DND-41 (cell line): ENCODE measurements around the gene ZNF747.

Experiments
- ATAC-seq: fragments of 200-7000 bp; cut with Tn5 transposase; 3 replicates; pipeline ENCODE4 v1.9.1; 2021; ENCODE audit warnings: low read depth; ENCODE audit not compliant: insufficient read depth
- DNase-seq: peaks from one replicate; pipeline ENCODE4 v3.0.0-alpha.2; 2020
- H2AFZ ChIP-seq: 2 replicates; pipeline ENCODE4 v1.6.0; 2012; ENCODE audit warnings: low read depth, low read length
- H3K27ac ChIP-seq: 2 replicates; pipeline ENCODE4 v1.5.1; 2012; ENCODE audit warnings: low read length, inconsistent platforms
- H3K27me3 ChIP-seq: fragments of 200-600 bp; sonication (generic); 2 replicates; pipeline ENCODE4 v1.6.0; 2012; ENCODE audit warnings: low read length, mild to moderate bottlenecking, inconsistent platforms; ENCODE audit not compliant: insufficient read depth, poor library complexity
- H3K36me3 ChIP-seq: 2 replicates; pipeline ENCODE4 v1.5.1; 2012; ENCODE audit warnings: low read length, inconsistent platforms; ENCODE audit not compliant: insufficient read depth
- H3K4me1 ChIP-seq: 2 replicates; pipeline ENCODE4 v1.5.1; 2012; ENCODE audit warnings: mild to moderate bottlenecking, low read length; ENCODE audit not compliant: insufficient read depth
- H3K4me2 ChIP-seq: 2 replicates; pipeline ENCODE4 v1.6.0; 2012; ENCODE audit warnings: mild to moderate bottlenecking, moderate library complexity, low read length, inconsistent platforms; ENCODE audit not compliant: insufficient read depth
- H3K4me3 ChIP-seq, 2 experiments: fragments of 200-600 bp in 1 of 2; shearing (Covaris generic) in 1 of 2; 2 replicates each; pipeline ENCODE4 v1.5.1; 2012 to 2016; ENCODE audit warnings: inconsistent platforms in 2 of 2, low read length in 2 of 2, mild to moderate bottlenecking in 2 of 2, low read depth in 1 of 2, moderate library complexity in 1 of 2
- H3K79me2 ChIP-seq: 2 replicates; pipeline ENCODE4 v1.6.0; 2012; ENCODE audit warnings: low read length, inconsistent platforms; ENCODE audit not compliant: insufficient read depth
- H3K9ac ChIP-seq: 2 replicates; pipeline ENCODE4 v1.6.0; 2012; ENCODE audit warnings: low read depth, mild to moderate bottlenecking, inconsistent platforms, low read length, moderate library complexity
- H3K9me3 ChIP-seq: 2 replicates; pipeline ENCODE4 v1.5.1; 2012; ENCODE audit warnings: low read length, moderate library complexity, mild to moderate bottlenecking, inconsistent platforms; ENCODE audit not compliant: insufficient read depth, severe bottlenecking
- H4K20me1 ChIP-seq: 2 replicates; pipeline ENCODE4 v1.6.0; 2012; ENCODE audit warnings: low read length; ENCODE audit not compliant: insufficient read depth
- CTCF ChIP-seq: IDR thresholded peaks from 2 replicates; pipeline ENCODE4 v1.5.1; 2012; ENCODE audit warnings: borderline replicate concordance, low read length, moderate library complexity, mild to moderate bottlenecking; ENCODE audit not compliant: poor library complexity, severe bottlenecking; ENCODE audit errors: extremely low read depth
- EZH2 ChIP-seq: IDR thresholded peaks from 3 replicates; pipeline ENCODE4 v1.6.1; 2012; ENCODE audit warnings: borderline replicate concordance, low read depth, mild to moderate bottlenecking, moderate library complexity, low read length, inconsistent platforms; ENCODE audit not compliant: severe bottlenecking

ZNF747 gene

GRCh38 chr16:30548416-30549253 is 14.0 kb upstream of the ZNF747 start:
- Histone ChIP-seq H3K4me3 (no peak overlapping the region), H3K9me3 (no peaks in the 10 kb centered on the region), H3K27me3 (no peaks in the 10 kb centered on the region), H3K79me2 (peaks cover 13% of the 10 kb centered on the region), H2AFZ (no peak overlapping the region), H3K4me1 (peaks cover 19% of the 10 kb centered on the region), H3K27ac (no peak overlapping the region), H3K9ac (no peak overlapping the region), H4K20me1 (peaks cover 1% of the 10 kb centered on the region; the same call in 1 of the 2 replicates), H3K36me3 (peaks cover 12% of the 10 kb centered on the region), H3K4me2 (no peak overlapping the region)
- TF ChIP-seq EZH2 (no peak), CTCF (no peak)
- ATAC-seq (no peak), DNase-seq (no peak)

GRCh38 chr16:30546115-30546514 is 11.5 kb upstream of the ZNF747 start:
- Histone ChIP-seq H3K9me3 (no peaks in the 10 kb centered on the region), H3K9ac (no peak overlapping the region), H3K79me2 (peaks cover 5% of the 10 kb centered on the region; the same call in 1 of the 2 replicates), H3K4me1 (0 out of 2 replicates have a peak, but pooled peaks cover 2% of the 10 kb centered on the region), H3K4me2 (no peak overlapping the region), H4K20me1 (no peaks in the 10 kb centered on the region), H3K36me3 (no peaks in the 10 kb centered on the region), H3K27ac (no peak overlapping the region), H2AFZ (no peak overlapping the region), H3K4me3 (no peak overlapping the region), H3K27me3 (no peaks in the 10 kb centered on the region)
- no peak for DNase-seq
- no peak for ATAC-seq
- TF ChIP-seq EZH2 (no peak), CTCF (no peak)

- H3K36me3 ChIP-seq: peaks cover 7% of the 10 kb centered on the region; the same call in 1 of the 2 replicates
- DNase-seq: no peak
- H3K4me3 ChIP-seq: no peak overlapping the region
- no peaks in the 10 kb centered on the region for H4K20me1 ChIP-seq
- H3K4me2 ChIP-seq: no peak overlapping the region
- H3K27me3 ChIP-seq: no peaks in the 10 kb centered on the region
- peaks cover 7% of the 10 kb centered on the region; the same call in 1 of the 2 replicates for H3K79me2 ChIP-seq
- TF ChIP-seq CTCF (no peak), EZH2 (no peak)
- no peak for ATAC-seq
- no peak overlapping the region for H2AFZ ChIP-seq
- no peak overlapping the region for H3K9ac ChIP-seq
- H3K4me1 ChIP-seq: no peaks in the 10 kb centered on the region
- H3K9me3 ChIP-seq: no peaks in the 10 kb centered on the region
- no peak overlapping the region for H3K27ac ChIP-seq
Measured at GRCh38 chr16:30543067-30543466, 8.4 kb upstream of the ZNF747 start.
